CD4-positive, alpha-beta T cell treated with Interferon alpha-2 for 1 hour (primary cell): Measurements from ENCODE around the gene GLP1R.

Experiments used
- DNase-seq, 2 donors: peaks; one replicate each; pipeline ENCODE4 v3.0.0-alpha.2; 2020 to 2022

The GLP1R gene

GRCh38 chr6:39048481-39049399 lies at the start of gene GLP1R:
GLP1R (plus strand) TSS chr6:39048781; CDS start chr6:39048841, 60 bp downstream.
- no peak for DNase-seq

GRCh38 chr6:39003072-39003471 lies 45.5 kb upstream of the GLP1R start:
- no peak for DNase-seq

- DNase-seq, result no peak
These were observed 45.1 kb upstream of the GLP1R start for GRCh38 chr6:39003492-39003891.

- no peak for DNase-seq
These were observed 43.8 kb upstream of the GLP1R start for GRCh38 chr6:39004801-39005200.

GRCh38 chr6:39005774-39006173 lies 42.8 kb upstream of the GLP1R start:
- no peak for DNase-seq

- DNase-seq, result no peak
These were observed 41.0 kb upstream of the GLP1R start for GRCh38 chr6:39007575-39007974.

GRCh38 chr6:39008737-39009136 lies 39.8 kb upstream of the GLP1R start:
- DNase-seq, result no peak

- no peak for DNase-seq
These were observed 39.1 kb upstream of the GLP1R start for GRCh38 chr6:39009476-39009875.

- no peak for DNase-seq
These were observed 31.6 kb upstream of the GLP1R start for GRCh38 chr6:39016839-39017546.

GRCh38 chr6:39017547-39017880 lies 31.1 kb upstream of the GLP1R start:
- DNase-seq, result no peak

- no peak for DNase-seq
These were observed 30.5 kb upstream of the GLP1R start for GRCh38 chr6:39018103-39018502.

- DNase-seq, result no peak
These were observed 28.4 kb upstream of the GLP1R start for GRCh38 chr6:39020136-39020535.

- no peak for DNase-seq
These were observed 27.5 kb upstream of the GLP1R start for GRCh38 chr6:39021041-39021440.

- no peak for DNase-seq
These were observed 26.8 kb upstream of the GLP1R start for GRCh38 chr6:39021779-39022178.

GRCh38 chr6:39026175-39026574 lies 22.4 kb upstream of the GLP1R start:
- no peak for DNase-seq

- DNase-seq, result peak in 1 of 2 donors; percentile 31
These were observed 19.2 kb upstream of the GLP1R start for GRCh38 chr6:39029156-39030011.

- DNase-seq, result no peak
These were observed 12.9 kb upstream of the GLP1R start for GRCh38 chr6:39035681-39036080.

- no peak for DNase-seq
These were observed 11.5 kb upstream of the GLP1R start for GRCh38 chr6:39037082-39037508.

GRCh38 chr6:39037707-39038106 lies 10.9 kb upstream of the GLP1R start:
- no peak for DNase-seq

- no peak for DNase-seq
These were observed 8.4 kb upstream of the GLP1R start for GRCh38 chr6:39040080-39040673.

- DNase-seq, result no peak
These were observed 7.5 kb upstream of the GLP1R start for GRCh38 chr6:39041072-39041471.

- no peak for DNase-seq
These were observed 4.8 kb upstream of the GLP1R start for GRCh38 chr6:39043776-39044175.

GRCh38 chr6:39044181-39044580 lies 4.4 kb upstream of the GLP1R start:
- no peak for DNase-seq
